ENCODE results near the gene PTPRN2. TPM values are rescaled to one million over a fixed set of nuclear protein-coding genes. Genes with fewer than 3 reads are reported as not detected.

Gene PTPRN2
- total RNA-seq, 1 experiment from 2014 or later, result not detected

DNA sequence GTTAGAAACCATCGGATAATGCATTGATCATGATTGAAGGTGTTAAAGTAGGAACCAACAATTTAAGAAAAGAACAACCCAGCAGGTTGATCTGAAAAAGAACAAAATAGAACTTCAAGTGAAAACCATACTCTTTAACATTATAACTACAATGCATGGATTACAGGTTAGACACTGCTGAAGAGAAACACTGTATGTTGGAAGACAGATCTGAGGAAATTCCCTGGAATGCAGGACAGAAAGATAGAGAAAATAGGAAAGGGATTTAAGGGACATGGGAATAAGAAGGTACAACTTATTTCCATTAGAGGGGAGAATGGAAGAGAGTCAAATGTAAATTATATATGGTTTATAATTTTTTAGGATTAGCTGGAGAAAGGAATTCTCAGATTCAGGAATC is 947.5 kb downstream of the PTPRN2 start:
- ChIA-PET POLR2A (ENCODE audit: unreplicated experiment) (no interaction called here), CTCF (no interaction called here)
- no peaks in the 10 kb centered on the region for H3K9me3 ChIP-seq (ENCODE audit: insufficient read depth, low read depth)
- intact Hi-C loops (cut with micrococcal nuclease; ENCODE audit: unreplicated experiment), result no loop called here
- no TSS peak for BruUV-seq (replicated peaks)
- TF ChIP-seq EZH2 (IDR thresholded peaks at IDR 0.05; ENCODE audit: low read depth), result no peak
- TF ChIP-seq, protein P1, sequence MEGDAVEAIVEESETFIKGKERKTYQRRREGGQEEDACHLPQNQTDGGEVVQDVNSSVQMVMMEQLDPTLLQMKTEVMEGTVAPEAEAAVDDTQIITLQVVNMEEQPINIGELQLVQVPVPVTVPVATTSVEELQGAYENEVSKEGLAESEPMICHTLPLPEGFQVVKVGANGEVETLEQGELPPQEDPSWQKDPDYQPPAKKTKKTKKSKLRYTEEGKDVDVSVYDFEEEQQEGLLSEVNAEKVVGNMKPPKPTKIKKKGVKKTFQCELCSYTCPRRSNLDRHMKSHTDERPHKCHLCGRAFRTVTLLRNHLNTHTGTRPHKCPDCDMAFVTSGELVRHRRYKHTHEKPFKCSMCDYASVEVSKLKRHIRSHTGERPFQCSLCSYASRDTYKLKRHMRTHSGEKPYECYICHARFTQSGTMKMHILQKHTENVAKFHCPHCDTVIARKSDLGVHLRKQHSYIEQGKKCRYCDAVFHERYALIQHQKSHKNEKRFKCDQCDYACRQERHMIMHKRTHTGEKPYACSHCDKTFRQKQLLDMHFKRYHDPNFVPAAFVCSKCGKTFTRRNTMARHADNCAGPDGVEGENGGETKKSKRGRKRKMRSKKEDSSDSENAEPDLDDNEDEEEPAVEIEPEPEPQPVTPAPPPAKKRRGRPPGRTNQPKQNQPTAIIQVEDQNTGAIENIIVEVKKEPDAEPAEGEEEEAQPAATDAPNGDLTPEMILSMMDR (conservative IDR thresholded peaks at IDR 0.05), result no peak
- H3K4me3 ChIP-seq, result no peak overlapping the region
- no peaks in the 10 kb centered on the region; the same call in 1 of the 2 replicates for H4K20me1 ChIP-seq (ENCODE audit: insufficient read depth)
- H3K79me2 ChIP-seq (ENCODE audit: low read depth), result no peaks in the 10 kb centered on the region
- no peaks in the 10 kb centered on the region for H3K9me2 ChIP-seq (ENCODE audit: insufficient read depth)
- no peak overlapping the region for H3K4me2 ChIP-seq
- no peaks in the 10 kb centered on the region for H3K4me1 ChIP-seq (replicated peaks; ENCODE audit: insufficient read depth)
- no peaks in the 10 kb centered on the region for H3F3A ChIP-seq (ENCODE audit: insufficient read depth, low read depth)
- no peak overlapping the region for H2AFZ ChIP-seq
- H3K27ac ChIP-seq, result no peak overlapping the region
- H3K27me3 ChIP-seq (ENCODE audit: insufficient read depth, low read depth), result peaks cover 100% of the 10 kb centered on the region
- DNase-seq, result no peak
- no peaks in the 10 kb centered on the region for H3K36me3 ChIP-seq (ENCODE audit: low read depth)

DNA sequence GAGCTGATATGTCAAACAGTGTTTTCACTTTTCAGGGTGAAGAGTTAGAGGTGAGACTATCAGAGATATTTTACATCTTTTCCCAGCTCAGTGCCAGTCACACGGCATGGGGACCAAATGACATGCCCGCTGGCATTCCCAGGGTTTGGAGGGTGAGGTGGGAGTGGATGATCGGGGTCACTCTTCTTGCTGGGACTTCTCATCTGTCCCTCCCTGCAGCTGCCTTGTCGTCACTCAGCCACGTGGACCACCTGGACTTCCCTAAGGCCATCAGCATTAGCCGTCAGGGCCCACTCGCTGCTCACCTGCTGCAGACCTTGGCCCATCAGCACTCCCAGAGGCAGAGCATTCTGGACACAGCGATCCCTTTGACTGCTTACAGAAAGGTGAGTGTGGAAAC is 949.1 kb downstream of the PTPRN2 start:
- intact Hi-C loops (cut with micrococcal nuclease; ENCODE audit: unreplicated experiment), result no loop called here
- no peak overlapping the region for H2AFZ ChIP-seq
- POLR2A ChIA-PET (ENCODE audit: unreplicated experiment), result no interaction called here

GRCh38 chr7:157637216-157637949 is 950.2 kb downstream of the PTPRN2 start:
- H3K9me2 ChIP-seq (ENCODE audit: insufficient read depth), result no peaks in the 10 kb centered on the region
- CTCF ChIA-PET, result no interaction called here
- no peaks in the 10 kb centered on the region for H4K20me1 ChIP-seq (ENCODE audit: insufficient read depth)
- no peaks in the 10 kb centered on the region for H3K79me2 ChIP-seq (ENCODE audit: low read depth)
- no peak overlapping the region for H3K27ac ChIP-seq
- no peak for DNase-seq
- TF ChIP-seq, protein P1 (conservative IDR thresholded peaks at IDR 0.05), result no peak
- no peak for TF ChIP-seq EZH2 (IDR thresholded peaks at IDR 0.05; ENCODE audit: low read depth)
- H2AFZ ChIP-seq, result no peak overlapping the region
- H3K36me3 ChIP-seq (ENCODE audit: low read depth), result no peaks in the 10 kb centered on the region
- H3K4me3 ChIP-seq, result no peak overlapping the region
- BruUV-seq (replicated peaks), result no TSS peak
- H3K27me3 ChIP-seq (ENCODE audit: insufficient read depth, low read depth), result peaks cover 100% of the 10 kb centered on the region
- H3K9me3 ChIP-seq (ENCODE audit: insufficient read depth, low read depth), result no peaks in the 10 kb centered on the region
- intact Hi-C loops (cut with micrococcal nuclease; ENCODE audit: unreplicated experiment), result no loop called here
- POLR2A ChIA-PET (ENCODE audit: unreplicated experiment), result no interaction called here
- no peaks in the 10 kb centered on the region for H3K4me1 ChIP-seq (replicated peaks; ENCODE audit: insufficient read depth)
- no peaks in the 10 kb centered on the region for H3F3A ChIP-seq (ENCODE audit: insufficient read depth, low read depth)
- no peak overlapping the region for H3K4me2 ChIP-seq

More for the DNA sequence above, 949.1 kb downstream of the PTPRN2 start:
- no peak for DNase-seq
- no peaks in the 10 kb centered on the region for H3K79me2 ChIP-seq (ENCODE audit: low read depth)
- no peaks in the 10 kb centered on the region for H3K9me2 ChIP-seq (ENCODE audit: insufficient read depth)
- peaks cover 100% of the 10 kb centered on the region for H3K27me3 ChIP-seq (ENCODE audit: insufficient read depth, low read depth)
- no TSS peak for BruUV-seq (replicated peaks)
- H3K36me3 ChIP-seq (ENCODE audit: low read depth), result no peaks in the 10 kb centered on the region
- H3K4me2 ChIP-seq, result no peak overlapping the region
- H3F3A ChIP-seq (ENCODE audit: insufficient read depth, low read depth), result no peaks in the 10 kb centered on the region
- CTCF ChIA-PET, result no interaction called here
- TF ChIP-seq EZH2 (IDR thresholded peaks at IDR 0.05; ENCODE audit: low read depth), result no peak
- TF ChIP-seq, protein P1 (conservative IDR thresholded peaks at IDR 0.05), result no peak
- no peaks in the 10 kb centered on the region for H3K4me1 ChIP-seq (replicated peaks; ENCODE audit: insufficient read depth)
- no peaks in the 10 kb centered on the region for H4K20me1 ChIP-seq (ENCODE audit: insufficient read depth)
- no peak overlapping the region for H3K27ac ChIP-seq
- H3K4me3 ChIP-seq, result no peak overlapping the region
- H3K9me3 ChIP-seq (ENCODE audit: insufficient read depth, low read depth), result no peaks in the 10 kb centered on the region

Data from PC-9 (cell line).